SU-DHL-6 (cell line): ENCODE measurements around the gene DLG2.

Experiments
- H2AFZ ChIP-seq: fragments of 200-600 bp; sonication (generic); 2 replicates; pipeline ENCODE4 v1.6.1; 2014; ENCODE audit warnings: low read depth, mild to moderate bottlenecking, moderate library complexity, mixed read lengths, antibody characterized with exemption, low read length; ENCODE audit not compliant: severe bottlenecking
- H3F3A ChIP-seq: fragments of 200-600 bp; shearing (Covaris generic); 2 replicates; pipeline ENCODE4 v1.6.0; 2016; ENCODE audit warnings: antibody characterized with exemption, mild to moderate bottlenecking; ENCODE audit not compliant: insufficient read depth
- H3K27ac ChIP-seq: fragments of 200-600 bp; sonication (generic); 2 replicates; pipeline ENCODE4 v1.5.1; 2016; ENCODE audit warnings: low read depth, mild to moderate bottlenecking, low read length, moderate library complexity, mixed read lengths
- H3K27me3 ChIP-seq: fragments of 200-600 bp; sonication (generic), shearing (Covaris generic); 2 replicates; pipeline ENCODE4 v1.6.0; 2014; ENCODE audit warnings: mild to moderate bottlenecking, low read length
- H3K36me3 ChIP-seq: fragments of 200-600 bp; sonication (generic); 2 replicates; pipeline ENCODE4 v1.6.1; 2014; ENCODE audit warnings: mild to moderate bottlenecking, low read length, mixed read lengths
- H3K4me2 ChIP-seq: fragments of 300-600, 200-600 bp; shearing (Covaris generic), sonication (generic); 2 replicates; pipeline ENCODE4 v1.6.0; 2014; ENCODE audit warnings: low read length, low read depth, mild to moderate bottlenecking; ENCODE audit not compliant: poor library complexity, severe bottlenecking
- H3K4me3 ChIP-seq: fragments of 200-600 bp; sonication (generic); 2 replicates; pipeline ENCODE4 v1.5.1; 2014; ENCODE audit warnings: antibody characterized with exemption, low read length, mild to moderate bottlenecking, mixed read lengths; ENCODE audit not compliant: insufficient read depth, poor library complexity, severe bottlenecking
- H3K79me2 ChIP-seq: fragments of 200-600 bp; sonication (generic); 2 replicates; pipeline ENCODE4 v1.6.1; 2014; ENCODE audit warnings: mild to moderate bottlenecking, low read length, moderate library complexity; ENCODE audit not compliant: insufficient read depth
- H3K9ac ChIP-seq: fragments of 200-600 bp; sonication (generic); 2 replicates; pipeline ENCODE4 v1.7.0; 2014; ENCODE audit warnings: mild to moderate bottlenecking, low read length
- H3K9me2 ChIP-seq: fragments of 200-600 bp; sonication (generic); replicated peaks from 2 replicates; pipeline ENCODE4 v1.6.1; 2014; ENCODE audit warnings: low read length; ENCODE audit not compliant: insufficient read depth
- H3K9me3 ChIP-seq: fragments of 200-600 bp; sonication (generic); 2 replicates; pipeline ENCODE4 v1.6.1; 2014; ENCODE audit warnings: low read length, mixed read lengths; ENCODE audit not compliant: insufficient read depth
- H4K20me1 ChIP-seq: fragments of 200-600 bp; sonication (generic); 2 replicates; pipeline ENCODE4 v1.6.1; 2014; ENCODE audit warnings: low read depth, mild to moderate bottlenecking, antibody characterized with exemption, low read length, moderate library complexity, mixed read lengths
- CTCF ChIP-seq: fragments of 200-600 bp; sonication (generic); IDR thresholded peaks from one replicate; pipeline ENCODE4 v1.5.1; 2017; ENCODE audit warnings: antibody characterized with exemption, mild to moderate bottlenecking, low read length, moderate library complexity; ENCODE audit not compliant: insufficient read depth, poor library complexity, severe bottlenecking
- EZH2phosphoT487 ChIP-seq: fragments of 200-600 bp; sonication (generic), shearing (Covaris generic); conservative IDR thresholded peaks from 2 replicates; pipeline ENCODE4 v1.6.1; 2018; ENCODE audit warnings: mild to moderate bottlenecking, antibody characterized with exemption, low read length, moderate library complexity, mixed read lengths

DLG2 gene

GRCh38 chr11:84886344-84886743 lies 740.8 kb downstream of the DLG2 start:
- Histone ChIP-seq H3K9me3 (no peaks in the 10 kb centered on the region), H3K79me2 (no peaks in the 10 kb centered on the region), H3K4me2 (no peak overlapping the region), H2AFZ (no peak overlapping the region), H3K27me3 (no peaks in the 10 kb centered on the region), H3K27ac (no peak overlapping the region), H3F3A (no peaks in the 10 kb centered on the region), H3K9ac (no peak overlapping the region), H3K4me3 (no peak overlapping the region), H3K36me3 (no peaks in the 10 kb centered on the region), H4K20me1 (no peaks in the 10 kb centered on the region), H3K9me2 (no peaks in the 10 kb centered on the region)
- TF ChIP-seq EZH2phosphoT487 (no peak), CTCF (no peak)

- Histone ChIP-seq H3K9ac (no peak overlapping the region), H3K4me3 (no peak overlapping the region), H3K27ac (no peak overlapping the region), H3K4me2 (no peak overlapping the region), H3K9me3 (no peaks in the 10 kb centered on the region), H2AFZ (no peak overlapping the region), H4K20me1 (no peaks in the 10 kb centered on the region), H3F3A (no peaks in the 10 kb centered on the region), H3K9me2 (no peaks in the 10 kb centered on the region), H3K79me2 (no peaks in the 10 kb centered on the region), H3K36me3 (no peaks in the 10 kb centered on the region), H3K27me3 (no peaks in the 10 kb centered on the region)
- no peak for TF ChIP-seq EZH2phosphoT487
These were observed 742.3 kb downstream of the DLG2 start for GRCh38 chr11:84884836-84885235.

GRCh38 chr11:84882056-84882455 lies 745.1 kb downstream of the DLG2 start:
- Histone ChIP-seq H3K27me3 (no peaks in the 10 kb centered on the region), H3K9me2 (no peaks in the 10 kb centered on the region), H2AFZ (no peak overlapping the region), H3F3A (no peaks in the 10 kb centered on the region), H3K27ac (no peak overlapping the region), H3K4me2 (no peak overlapping the region), H3K9me3 (no peaks in the 10 kb centered on the region), H3K36me3 (no peaks in the 10 kb centered on the region), H4K20me1 (no peaks in the 10 kb centered on the region), H3K9ac (no peak overlapping the region), H3K79me2 (no peaks in the 10 kb centered on the region), H3K4me3 (no peak overlapping the region)
- no peak for TF ChIP-seq CTCF
- TF ChIP-seq EZH2phosphoT487: no peak

GRCh38 chr11:84871116-84871515 lies 756.0 kb downstream of the DLG2 start:
- Histone ChIP-seq H4K20me1 (no peaks in the 10 kb centered on the region), H3F3A (no peaks in the 10 kb centered on the region), H3K79me2 (no peaks in the 10 kb centered on the region), H3K9me3 (no peaks in the 10 kb centered on the region), H3K9me2 (0 out of 2 replicates have a peak, but pooled peaks cover 3% of the 10 kb centered on the region), H3K36me3 (no peaks in the 10 kb centered on the region), H3K27me3 (no peaks in the 10 kb centered on the region), H3K9ac (no peak overlapping the region), H2AFZ (no peak overlapping the region), H3K4me3 (no peak overlapping the region), H3K4me2 (no peak overlapping the region), H3K27ac (no peak overlapping the region)
- TF ChIP-seq CTCF (no peak), EZH2phosphoT487 (no peak)
